GM12801 (cell line): ENCODE measurements around the gene POLE4.

Experiments
- TF ChIP-seq, protein P1 (sequence below): IDR thresholded peaks from one replicate; pipeline ENCODE4 v1.5.1; 2011; ENCODE audit warnings: control low read depth; ENCODE audit not compliant: insufficient read length; ENCODE audit errors: extremely low read depth

POLE4 gene

GRCh38 chr2:74954500-74954874 lies 4.0 kb upstream of the POLE4 start:
- TF ChIP-seq, protein P1, sequence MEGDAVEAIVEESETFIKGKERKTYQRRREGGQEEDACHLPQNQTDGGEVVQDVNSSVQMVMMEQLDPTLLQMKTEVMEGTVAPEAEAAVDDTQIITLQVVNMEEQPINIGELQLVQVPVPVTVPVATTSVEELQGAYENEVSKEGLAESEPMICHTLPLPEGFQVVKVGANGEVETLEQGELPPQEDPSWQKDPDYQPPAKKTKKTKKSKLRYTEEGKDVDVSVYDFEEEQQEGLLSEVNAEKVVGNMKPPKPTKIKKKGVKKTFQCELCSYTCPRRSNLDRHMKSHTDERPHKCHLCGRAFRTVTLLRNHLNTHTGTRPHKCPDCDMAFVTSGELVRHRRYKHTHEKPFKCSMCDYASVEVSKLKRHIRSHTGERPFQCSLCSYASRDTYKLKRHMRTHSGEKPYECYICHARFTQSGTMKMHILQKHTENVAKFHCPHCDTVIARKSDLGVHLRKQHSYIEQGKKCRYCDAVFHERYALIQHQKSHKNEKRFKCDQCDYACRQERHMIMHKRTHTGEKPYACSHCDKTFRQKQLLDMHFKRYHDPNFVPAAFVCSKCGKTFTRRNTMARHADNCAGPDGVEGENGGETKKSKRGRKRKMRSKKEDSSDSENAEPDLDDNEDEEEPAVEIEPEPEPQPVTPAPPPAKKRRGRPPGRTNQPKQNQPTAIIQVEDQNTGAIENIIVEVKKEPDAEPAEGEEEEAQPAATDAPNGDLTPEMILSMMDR: no peak

- TF ChIP-seq, protein P1: no peak
These were observed 563 bp upstream of the POLE4 start for GRCh38 chr2:74957886-74958273.

- TF ChIP-seq, protein P1: no peak
These were observed 786 bp downstream of the POLE4 start for GRCh38 chr2:74959106-74959751.

DNA sequence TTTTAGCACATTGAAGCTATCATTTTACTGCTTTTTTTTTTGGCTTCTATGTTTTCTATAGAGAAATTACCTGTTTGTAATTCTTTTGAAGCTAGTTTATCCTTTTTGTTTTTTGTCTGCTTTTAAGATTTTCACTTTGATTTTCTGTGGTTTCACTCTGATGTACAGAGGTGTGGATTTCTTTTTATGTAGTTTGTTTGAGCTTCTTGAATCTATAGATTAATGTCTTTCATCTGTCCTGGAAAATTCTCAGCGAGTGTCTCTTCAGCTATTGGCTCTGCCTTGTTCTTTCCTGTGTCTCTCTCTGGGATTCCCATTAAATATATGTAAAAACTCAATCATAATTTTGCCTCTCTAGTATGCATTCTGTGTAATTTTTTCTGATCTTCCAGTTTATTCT lies 8.4 kb downstream of the POLE4 start:
- TF ChIP-seq, protein P1: no peak

DNA sequence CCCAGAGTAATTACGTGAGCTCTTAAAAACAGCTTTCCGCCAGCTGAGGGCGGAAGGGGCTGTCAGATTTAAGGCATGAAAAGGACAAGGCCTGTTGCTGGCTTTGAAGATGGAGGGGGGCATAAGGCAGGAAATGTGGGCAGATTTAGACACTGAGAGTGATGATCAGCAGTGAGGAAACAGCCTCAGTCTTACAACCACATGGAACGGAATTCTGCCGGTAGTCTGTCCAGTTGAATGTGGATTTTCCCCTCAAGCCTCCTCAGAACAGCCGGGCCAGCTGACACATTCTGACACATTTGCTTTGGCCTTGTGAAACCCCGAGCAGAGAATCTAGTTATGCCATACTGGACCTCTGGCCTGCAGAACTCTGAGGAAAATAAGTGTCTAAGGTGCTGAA lies 16.6 kb downstream of the POLE4 start:
- TF ChIP-seq, protein P1: no peak

- TF ChIP-seq, protein P1: no peak
These were observed 21.4 kb downstream of the POLE4 start for GRCh38 chr2:74979844-74980243.

DNA sequence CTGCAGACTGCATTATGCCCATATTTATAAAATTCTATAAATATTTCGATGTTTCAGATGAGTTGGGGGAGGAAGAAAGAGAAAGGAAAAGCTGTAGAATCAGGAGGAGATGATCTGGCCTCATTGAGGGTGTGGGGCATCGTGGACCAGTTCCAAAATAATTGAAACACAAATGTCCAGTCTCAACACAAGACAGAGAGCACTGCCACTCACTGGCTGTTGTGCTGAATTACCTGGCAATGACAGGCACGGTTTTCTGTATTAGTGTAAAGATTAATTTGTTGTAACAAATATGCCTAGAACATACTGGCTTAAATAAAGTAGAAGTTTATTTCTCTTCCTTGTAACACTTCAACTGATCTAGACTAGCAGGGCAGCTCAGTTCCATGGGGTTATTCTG lies 24.1 kb downstream of the POLE4 start:
- TF ChIP-seq, protein P1: no peak
